HPDE6-E6E7 (cell line): ENCODE measurements around the gene RADIL.
A peak's percentile ranks its signal among the peaks of the same experiment; 100 is the strongest.
"Not testable (repeated sequence)": the region's sequence is repeated elsewhere in the genome, so short reads cannot be mapped to it uniquely, and the experiment has no call there.

ENCODE experiments used
- DNase-seq: peaks from one replicate; pipeline ENCODE4 v3.0.0; 2011; ENCODE audit warnings: missing footprints; ENCODE audit errors: extremely low spot score

Gene RADIL

DNA sequence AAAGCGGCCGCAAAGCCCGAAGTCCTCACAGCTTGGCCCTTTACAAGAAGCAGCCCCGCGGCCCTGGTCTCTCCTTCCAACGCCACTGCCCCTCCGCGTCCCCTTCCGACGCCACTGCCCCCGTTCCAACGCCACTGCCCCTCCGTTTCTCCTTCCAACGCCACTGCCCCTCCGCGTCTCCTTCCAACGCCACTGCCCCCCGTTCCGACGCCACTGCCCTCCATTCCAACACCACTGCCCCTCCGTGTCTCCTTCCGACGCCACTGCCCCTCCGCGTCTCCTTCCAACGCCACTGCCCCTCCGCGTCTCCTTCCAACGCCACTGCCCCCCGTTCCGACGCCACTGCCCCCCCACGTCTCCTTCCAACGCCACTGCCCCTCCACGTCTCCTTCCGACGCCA, 75.0 kb downstream of the RADIL start:
- DNase-seq: no peak

DNA sequence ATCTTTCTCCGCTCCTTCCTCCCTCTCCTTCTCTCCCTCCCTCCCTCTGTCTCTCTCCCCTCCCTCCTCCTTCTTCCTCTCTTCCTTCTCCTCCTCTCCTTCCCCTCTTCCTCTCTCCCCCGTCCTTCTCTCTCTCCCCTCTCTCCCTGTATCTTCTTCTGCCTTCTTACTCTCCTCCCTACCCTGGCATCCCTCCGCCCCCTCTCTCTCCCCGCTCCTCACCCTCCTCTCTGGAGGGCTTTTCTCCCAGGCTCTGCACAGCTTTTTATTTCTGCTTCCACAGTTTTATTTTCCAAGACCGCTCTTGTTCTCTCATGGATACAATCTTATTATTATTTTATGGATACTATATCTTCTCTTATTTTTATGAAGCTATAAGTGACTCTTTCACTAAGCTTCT, 75.5 kb downstream of the RADIL start:
- DNase-seq: no peak

DNA sequence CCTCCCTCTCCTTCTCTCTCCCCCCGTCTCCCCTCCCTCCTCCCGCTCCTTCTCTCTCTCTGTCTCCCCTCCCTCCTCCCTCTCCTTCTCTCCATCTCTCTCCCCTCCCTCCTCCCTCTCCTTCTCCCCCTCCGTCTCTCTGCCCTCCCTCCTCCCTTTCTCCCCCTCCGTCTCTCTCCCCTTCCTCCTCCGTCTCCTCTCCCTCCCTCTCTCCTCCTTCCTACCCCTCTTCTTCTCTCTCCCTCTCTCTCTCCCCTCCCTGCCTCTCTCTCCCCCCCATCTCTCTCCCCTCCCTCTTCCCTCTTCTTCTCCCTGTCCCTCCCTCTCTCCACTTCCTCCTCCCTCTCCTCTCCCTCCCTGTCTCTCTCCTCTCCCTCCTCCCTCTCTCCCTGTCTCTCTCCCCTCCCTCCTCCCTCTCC, 75.9 kb downstream of the RADIL start:
- no peak for DNase-seq

DNA sequence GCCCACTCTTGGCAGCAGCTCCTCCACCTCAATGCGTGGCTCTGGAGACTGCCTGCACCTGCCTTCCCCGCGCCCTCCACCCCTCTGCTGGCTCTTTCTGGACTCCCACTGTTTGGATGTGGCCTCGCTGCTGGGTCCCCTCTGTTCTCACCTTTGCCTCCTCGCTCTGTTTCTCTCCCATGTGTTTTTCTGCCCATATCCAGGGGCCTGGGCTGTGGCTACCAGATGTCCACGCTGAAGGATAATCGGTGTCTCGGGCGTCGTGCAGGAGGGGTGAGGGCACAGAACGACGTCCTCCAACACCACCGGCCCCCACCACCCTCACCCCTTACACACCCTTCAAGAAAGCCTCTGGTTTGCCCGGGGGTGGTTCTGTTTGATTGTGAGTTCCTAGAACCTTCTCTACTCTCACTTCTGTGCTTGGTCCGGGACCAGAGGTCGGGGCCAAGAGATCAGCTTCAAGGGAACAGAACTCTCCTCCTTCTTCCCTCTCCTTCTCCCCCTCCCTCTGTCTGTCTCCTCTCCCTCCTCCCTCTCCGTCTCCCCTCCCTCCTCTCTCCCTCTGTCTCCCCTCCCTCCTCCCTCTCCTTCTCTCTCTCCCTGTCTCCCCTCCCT, 76.4 kb downstream of the RADIL start:
- no peak for DNase-seq

DNA sequence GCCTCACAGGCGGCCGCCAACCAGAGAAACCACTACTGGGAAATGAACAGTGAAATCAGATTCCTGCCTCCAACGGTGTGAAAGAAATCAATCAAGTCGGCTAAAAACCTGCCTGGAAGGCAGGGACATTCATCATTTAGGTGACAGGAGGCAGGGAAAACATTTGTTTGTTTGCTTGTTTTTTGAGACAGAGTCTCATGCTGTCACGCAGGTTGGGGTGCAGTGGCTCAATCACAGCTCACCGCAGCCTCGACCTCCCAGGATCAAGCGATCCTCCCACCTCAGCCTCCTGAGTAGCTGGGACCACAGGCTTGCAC, 77.6 kb downstream of the RADIL start:
- DNase-seq: no peak

DNA sequence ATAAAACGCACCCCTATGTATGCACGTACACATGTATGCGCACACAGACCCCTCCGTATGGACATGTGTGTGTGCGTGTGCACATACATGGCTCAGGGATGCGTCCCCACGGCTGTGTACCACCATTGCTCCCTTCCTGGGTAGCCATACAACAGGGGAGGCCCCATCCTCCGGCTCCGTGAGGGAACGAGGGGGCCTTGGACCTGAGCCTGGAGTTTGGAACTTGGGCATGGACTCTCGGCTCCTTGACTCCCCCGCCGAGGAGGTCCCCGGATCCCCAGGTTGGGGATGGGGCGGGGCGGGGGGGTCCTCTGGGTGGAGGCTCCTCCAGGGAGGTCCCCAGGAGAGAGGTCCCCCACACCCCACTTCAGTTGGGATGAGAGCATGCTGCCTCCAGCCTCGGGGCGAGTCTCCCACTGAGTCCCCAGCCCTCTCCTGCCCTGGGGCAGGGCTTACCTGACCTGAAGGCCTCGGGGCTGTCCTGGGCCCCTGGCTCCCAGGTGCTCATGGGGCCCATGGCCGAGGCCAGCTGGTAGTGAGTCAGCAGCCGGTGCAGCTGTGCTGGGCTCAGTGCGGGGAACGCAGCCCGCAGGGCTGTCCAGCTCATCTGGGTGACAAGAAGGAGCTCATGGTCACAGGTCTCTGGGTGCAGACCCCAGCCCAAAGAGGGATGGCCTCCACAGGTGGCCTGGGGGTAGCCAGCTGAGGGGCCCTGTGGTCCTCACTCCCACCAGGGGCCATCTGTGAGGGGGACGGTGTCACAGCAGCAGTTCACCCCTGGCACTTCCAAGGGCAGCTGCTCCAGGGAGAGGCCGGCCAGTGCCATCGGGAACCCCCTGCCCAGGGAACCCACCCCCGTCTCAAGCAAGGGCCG, 78.2 kb downstream of the RADIL start:
- DNase-seq: no peak

DNA sequence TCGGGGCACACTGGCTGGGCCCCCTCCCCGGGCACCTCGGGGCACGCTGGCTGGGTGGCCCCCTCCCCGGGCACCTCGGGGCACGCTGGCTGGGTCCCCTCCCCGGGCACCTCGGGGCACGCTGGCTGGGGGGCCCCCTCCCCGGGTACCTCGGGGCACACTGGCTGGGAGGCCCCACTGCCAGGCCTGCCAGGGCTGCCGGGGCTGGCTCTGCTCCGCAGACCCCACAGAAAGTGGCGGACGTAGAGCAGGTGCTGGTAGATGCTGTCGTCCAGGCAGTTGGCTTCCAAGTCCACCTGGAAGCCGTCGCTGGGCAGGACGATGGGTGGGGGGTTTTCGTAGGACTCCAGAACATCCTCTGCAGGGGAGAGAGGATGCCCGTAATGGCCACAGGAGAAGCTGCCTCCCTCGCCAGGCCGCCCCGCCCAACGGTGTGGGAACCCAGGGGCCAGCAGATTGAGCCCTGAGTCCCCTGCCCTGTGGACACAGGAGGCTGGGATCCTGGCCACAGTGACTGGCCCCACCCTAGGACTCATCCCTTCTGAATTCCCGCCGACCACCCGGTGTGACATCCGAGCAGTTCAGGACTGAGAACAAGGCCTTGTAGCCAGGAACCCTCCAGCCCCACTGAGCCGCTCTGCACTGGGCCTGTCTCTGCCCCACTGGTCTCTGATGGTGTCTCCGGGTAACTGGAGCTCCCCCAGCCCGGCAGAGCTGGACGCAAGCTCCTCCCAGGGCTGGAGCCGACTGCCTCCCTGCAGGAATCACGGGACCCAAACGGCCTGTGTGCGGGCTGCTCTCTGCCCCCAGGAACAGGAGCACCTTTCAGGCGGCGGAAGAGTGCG, 79.9 kb downstream of the RADIL start:
- no peak for DNase-seq

DNA sequence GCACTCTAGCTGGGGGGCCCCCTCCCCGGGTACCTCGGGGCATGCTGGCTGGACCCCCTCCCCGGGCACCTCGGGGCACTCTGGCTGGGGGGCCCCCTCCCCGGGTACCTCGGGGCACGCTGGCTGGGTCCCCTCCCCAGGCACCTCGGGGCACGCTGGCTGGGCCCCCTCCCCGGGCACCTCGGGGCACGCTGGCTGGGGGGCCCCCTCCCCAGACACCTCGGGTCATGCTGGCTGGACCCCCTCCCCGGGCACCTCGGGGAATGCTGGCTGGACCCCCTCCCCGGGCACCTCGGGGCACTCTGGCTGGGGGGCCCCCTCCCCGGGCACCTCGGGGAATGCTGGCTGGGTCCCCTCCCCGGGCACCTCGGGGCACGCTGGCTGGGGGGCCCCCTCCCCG, 80.9 kb downstream of the RADIL start:
- DNase-seq: not testable (repeated sequence)

DNA sequence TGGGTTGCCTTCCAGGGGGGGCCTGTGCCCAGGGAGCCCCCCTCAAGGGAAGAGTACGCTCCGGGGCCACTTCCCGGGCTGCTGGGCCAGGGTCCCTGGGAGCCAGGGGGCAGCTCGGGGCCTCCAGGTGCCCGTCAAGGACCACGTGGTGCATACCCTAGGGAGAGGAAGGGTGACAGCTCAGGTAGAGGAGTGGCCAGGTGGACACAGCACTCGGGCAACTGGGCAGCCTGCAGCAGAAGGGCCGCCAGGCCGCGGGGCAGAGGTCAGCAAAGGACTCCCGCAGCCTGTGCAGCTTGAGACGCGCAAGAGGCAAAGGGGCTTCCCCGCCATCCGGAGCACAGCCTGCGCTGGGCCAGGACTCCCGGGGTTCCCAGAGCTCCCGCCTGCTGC, 81.7 kb downstream of the RADIL start:
- no peak for DNase-seq

DNA sequence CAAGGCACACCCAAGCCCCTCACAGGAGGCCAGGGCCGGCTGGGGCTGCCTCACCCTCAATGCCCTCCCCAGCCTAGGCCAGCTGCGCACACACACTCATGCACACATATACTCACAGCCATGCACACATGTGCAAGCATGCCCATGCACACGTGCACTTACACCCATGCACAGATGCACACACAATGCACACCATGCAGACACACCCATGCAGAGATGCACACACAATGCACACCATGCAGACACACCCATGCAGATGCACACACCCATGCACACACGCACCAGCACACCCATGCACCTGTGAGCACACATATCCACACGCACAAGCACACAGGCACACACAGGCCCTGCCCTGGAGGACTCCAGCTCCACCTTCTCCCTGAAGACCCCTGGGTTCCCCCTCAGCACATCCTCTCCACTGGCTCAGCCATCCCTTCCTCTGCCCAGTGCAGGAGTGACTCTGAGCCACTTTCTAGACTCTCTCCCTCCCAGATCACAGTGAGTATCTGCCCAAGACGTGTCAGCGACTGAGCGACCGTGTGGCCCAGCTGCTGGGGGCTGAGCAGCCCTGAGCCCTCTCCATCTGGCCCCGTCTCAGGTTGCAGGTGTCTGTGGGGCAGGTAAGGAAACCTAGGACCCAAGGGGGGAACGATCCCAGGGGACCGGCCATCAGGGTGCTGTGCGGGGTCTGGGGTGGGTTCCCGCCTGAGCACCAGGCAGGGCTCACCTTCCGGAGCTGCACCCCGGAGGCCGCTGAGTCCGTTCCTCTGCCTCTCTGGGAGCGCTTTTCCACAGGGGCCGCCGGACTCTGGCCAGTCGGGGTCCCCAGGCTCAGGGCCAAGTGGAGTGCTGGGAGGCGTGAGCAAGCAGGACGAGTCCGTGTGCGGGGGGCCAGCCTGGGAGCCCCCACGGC, 82.3 kb downstream of the RADIL start:
- no peak for DNase-seq

DNA sequence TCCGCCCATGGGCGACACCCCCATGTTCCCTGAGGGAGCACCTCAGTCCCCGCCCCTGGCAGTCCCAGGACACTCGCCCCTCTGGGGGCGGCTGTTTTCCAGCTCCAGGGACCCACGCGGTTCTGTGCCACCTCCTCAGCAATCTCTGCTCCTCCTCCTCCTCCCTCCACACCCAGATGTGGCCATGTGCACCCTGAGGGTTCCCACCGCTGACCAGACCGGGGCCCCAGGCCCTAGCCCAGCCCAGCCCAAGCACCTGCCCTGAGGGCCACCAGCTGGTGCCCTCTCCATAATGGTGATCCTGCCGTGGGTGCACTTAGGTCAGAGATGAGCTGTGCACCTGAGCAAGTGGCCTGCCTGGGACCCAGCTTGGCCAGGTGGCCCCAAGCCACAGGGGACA, 83.0 kb downstream of the RADIL start:
- no peak for DNase-seq

DNA sequence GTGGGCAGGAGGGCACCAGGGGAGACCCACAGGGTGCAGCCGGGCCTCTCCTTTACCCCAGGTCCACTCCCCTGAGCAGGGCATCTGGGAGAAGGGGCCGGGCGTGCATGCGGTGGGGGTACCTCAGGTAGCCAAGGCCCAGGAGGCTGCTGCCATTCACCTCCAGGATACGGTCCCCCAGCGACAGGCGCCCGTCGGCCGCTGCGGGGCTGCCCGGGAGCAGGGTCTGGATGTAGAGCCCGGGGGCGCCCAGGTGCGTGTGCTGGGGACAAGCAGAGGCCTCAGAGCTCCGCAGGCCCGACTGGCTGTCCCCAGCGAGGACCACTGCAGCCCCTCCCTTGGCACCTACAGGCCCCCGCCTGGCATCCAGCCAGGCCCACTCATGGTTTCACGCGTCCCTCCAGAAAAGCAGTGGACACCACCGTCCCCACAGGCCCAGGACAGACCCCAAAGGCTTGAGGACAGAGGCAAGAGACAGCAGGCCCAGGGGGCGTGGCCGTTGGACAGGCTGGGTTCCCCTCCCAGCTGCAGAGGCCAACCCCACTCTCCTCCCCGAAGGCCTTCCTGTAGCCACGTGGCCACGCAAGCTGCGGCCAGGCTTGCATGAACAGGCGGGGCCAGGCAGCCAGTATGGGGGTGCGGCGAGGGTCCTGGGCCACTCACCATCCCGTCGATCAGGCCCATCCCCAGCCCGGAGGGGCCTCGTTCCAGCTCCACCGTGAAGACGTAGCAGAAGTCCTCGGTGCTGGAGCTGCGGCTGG, 83.8 kb downstream of the RADIL start:
- no peak for DNase-seq

DNA sequence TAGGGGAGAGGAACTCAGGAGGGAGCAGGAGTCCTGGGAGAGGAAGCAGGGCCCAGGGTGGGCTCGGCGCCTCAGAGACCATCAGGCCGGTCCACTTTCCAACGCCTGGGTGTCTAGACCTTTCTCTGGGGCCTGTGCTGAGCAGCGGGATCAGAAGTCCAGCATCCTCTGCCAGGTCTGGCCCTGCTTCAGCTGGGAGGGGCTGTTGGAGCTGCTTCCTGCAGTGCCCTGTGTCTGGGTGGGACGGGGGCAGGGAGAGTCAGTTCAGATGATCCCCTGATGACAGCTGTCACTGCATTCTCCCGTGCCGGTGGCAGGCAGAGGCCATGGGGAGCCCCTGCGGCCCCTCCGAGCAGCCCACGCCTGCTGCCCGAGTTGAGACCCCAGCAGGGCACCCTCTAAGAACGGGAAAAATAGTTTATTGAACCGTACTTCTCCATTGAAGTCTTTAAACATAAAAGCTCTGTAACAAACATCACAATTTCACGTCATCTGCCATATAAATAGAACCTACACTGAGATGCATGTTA, 84.7 kb downstream of the RADIL start:
- DNase-seq: no peak

DNA sequence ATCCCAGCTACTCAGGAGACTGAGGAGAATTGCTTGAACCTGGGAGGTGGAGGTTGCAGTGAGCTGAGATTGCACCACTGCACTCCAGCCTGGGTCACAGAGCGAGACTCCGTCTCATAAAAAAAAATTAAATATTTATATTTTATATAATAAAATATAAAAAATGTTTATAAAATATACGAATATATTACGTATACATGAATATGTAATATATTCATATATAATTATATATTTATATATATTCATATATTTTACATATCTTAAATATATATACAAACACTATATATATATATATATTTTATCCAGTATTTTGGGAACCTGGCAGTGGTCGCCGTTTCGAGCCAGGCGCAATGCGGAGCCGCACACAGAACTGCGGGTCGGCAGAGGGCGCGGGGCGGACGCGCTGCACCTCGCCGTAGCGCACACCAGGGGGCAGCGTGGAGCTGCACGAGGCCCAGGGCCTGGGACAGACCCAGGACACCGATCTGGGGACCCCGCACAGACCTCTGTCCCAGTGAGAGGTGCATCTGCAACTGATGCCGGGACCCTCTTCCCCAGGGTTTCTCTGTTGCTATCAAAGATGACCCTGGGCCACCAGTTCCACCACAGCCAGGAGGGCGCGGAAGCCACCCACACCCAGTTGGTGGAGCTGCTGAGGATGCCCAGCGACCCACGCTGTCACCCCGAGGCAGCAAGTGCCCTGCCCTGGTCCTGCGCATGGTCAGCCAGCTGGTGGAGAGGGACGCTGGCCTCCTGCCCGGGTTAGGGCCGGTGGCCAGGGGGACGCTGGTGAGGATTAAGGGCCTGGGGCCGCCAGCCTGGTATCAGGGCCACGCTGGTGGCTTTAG, 85.4 kb downstream of the RADIL start:
- DNase-seq: peak; percentile 50

DNA sequence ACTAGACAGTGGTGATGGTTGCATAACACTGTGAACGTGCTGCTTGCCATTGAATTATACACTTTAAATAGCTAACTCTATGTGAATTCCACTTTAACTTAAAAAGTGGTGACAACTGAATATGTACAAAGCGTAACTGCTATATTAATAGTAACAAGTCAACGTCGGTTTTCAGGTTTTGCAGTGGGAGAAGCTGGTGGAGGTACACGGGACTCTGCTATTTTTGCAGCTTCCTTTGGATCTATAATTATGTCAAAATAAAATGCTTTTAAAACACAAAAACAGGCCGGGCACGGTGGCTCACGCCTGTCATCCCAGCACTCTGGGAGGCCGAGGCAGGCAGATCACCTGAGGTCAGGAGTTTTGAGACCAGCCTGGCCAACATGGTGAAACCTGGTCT, 87.1 kb downstream of the RADIL start:
- no peak for DNase-seq

DNA sequence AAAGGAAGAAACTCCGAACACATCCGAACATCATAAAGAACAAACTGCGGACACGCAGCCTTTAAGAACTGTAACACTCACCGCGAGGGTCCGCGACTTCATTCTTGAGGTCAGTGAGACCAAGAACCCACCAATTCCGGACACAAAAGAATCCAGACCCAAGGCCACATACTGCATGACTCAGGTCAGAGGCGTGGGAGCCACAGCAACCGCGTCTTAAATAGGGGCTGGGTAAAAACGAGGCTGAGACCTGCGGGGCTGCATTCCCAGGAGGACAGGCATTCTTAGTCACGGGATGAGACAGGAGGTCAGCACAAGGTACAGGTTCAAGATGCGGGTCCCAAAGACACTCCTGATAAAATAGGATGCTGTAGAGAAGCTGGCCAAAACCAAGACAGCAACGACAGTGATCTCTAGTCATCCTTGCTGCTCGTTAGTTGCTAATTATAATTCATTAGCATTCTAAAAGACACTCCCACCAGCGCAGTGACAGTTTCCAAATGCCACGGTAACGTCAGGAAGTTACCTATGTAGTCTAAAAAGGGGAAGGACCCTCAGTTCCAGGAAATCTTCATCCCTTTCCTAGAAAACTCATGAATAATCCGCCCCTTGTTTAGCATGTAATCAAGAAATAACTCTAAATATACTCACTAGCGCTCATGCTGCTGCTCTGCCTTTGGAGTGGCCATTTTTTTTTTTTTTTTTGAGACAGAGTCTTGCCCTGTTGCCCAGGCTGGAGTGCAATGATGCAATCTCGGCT, 88.7 kb downstream of the RADIL start:
- no peak for DNase-seq

DNA sequence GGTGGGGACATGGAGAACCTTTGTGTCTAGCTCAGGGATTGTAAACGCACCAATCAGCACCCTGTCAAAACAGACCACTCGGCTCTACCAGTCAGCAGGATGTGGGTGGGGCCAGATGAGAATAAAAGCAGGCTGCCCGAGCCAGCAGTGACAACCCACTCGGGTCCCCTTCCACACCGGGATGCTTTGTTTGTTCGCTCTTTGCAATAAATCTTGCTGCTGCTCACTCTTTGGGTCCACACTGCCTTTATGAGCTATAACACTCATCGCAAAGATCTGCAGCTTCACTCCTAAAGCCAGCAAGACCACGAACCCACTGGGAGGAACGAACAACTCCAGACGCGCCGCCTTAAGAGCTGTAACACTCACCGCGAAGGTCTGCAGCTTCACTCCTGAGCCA, 89.3 kb downstream of the RADIL start:
- DNase-seq: not testable (repeated sequence)

DNA sequence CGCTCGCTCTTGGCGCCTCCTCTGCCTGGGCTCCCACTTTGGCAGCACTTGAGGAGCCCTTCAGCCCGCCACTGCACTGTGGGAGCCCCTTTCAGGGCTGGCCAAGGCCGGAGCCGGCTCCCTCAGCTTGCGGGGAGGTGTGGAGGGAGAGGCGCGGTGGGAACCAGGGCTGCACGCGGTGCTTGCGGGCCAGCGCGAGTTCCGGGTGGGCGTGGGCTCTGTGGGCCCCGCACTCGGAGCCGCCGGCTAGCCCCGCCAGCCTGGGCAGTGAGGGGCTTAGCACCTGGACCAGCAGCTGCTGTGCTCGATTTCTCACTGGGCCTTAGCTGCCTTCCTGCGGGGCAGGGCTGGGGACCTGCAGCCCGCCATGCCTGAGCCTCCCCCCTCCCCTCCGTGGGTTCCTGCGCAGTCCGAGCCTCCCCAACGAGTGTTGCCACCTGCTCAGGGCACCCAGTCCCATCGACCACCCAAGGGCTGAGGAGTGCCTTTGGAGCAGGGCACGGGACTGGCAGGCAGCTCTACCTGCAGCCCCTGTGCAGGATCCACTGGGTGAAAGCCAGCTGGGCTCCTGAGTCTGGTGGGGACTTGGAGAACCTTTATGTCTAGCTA, 90.0 kb downstream of the RADIL start:
- not testable (repeated sequence) for DNase-seq
